ENCODE measurements around the gene SLC25A17.

GRCh38 chr22:40739721-40740120, 79.4 kb downstream of the SLC25A17 start:
- TF ChIP-seq, protein P1, sequence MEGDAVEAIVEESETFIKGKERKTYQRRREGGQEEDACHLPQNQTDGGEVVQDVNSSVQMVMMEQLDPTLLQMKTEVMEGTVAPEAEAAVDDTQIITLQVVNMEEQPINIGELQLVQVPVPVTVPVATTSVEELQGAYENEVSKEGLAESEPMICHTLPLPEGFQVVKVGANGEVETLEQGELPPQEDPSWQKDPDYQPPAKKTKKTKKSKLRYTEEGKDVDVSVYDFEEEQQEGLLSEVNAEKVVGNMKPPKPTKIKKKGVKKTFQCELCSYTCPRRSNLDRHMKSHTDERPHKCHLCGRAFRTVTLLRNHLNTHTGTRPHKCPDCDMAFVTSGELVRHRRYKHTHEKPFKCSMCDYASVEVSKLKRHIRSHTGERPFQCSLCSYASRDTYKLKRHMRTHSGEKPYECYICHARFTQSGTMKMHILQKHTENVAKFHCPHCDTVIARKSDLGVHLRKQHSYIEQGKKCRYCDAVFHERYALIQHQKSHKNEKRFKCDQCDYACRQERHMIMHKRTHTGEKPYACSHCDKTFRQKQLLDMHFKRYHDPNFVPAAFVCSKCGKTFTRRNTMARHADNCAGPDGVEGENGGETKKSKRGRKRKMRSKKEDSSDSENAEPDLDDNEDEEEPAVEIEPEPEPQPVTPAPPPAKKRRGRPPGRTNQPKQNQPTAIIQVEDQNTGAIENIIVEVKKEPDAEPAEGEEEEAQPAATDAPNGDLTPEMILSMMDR (IDR thresholded peaks at IDR 0.05; ENCODE audit: borderline replicate concordance, extremely low read depth, low read length, poor library complexity, severe bottlenecking), result no peak
- no peak for TF ChIP-seq EZH2 (IDR thresholded peaks at IDR 0.05; ENCODE audit: borderline replicate concordance, low read depth, low read length, severe bottlenecking)

All from DND-41 (cell line).